LNCaP clone FGC (cell line): ENCODE measurements around the gene TINCR.

ENCODE experiments used
- DNase-seq: peaks from one replicate; pipeline ENCODE4 v3.0.0-alpha.2; 2011; ENCODE audit warnings: low read depth
- H3K4me3 ChIP-seq: 2 replicates; pipeline ENCODE4 v1.5.1; 2011; ENCODE audit warnings: mild to moderate bottlenecking, low read depth, low read length, control low read depth
- TF ChIP-seq, protein P1 (sequence below): IDR thresholded peaks from 2 replicates; pipeline ENCODE4 v1.5.1; 2012; ENCODE audit warnings: mild to moderate bottlenecking; ENCODE audit not compliant: control insufficient read depth, insufficient read depth; ENCODE audit errors: extremely low read depth

Gene TINCR

DNA sequence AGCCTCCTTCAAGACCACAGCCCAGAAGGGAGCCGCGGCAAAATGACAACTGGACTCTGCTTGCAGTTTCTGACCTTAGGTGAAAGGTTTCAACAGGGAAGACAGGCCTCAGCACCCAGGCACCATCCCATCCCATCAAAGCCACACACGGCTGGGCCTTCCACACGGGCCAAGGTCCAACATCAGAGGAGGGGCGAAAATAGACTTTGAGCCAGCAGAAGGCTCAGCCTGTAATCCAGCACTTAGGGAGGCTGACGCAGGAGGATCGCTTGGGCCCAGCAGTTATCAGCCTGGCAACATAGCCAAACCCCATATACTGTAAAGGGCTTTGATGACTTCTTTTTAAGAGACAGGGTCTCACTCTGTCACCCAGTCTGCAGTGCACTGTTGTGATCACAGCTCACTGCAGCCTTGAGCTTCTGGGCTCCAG is 26.8 kb upstream of the TINCR start:
- DNase-seq, result no peak
- H3K4me3 ChIP-seq, result no peak overlapping the region
- TF ChIP-seq, protein P1, sequence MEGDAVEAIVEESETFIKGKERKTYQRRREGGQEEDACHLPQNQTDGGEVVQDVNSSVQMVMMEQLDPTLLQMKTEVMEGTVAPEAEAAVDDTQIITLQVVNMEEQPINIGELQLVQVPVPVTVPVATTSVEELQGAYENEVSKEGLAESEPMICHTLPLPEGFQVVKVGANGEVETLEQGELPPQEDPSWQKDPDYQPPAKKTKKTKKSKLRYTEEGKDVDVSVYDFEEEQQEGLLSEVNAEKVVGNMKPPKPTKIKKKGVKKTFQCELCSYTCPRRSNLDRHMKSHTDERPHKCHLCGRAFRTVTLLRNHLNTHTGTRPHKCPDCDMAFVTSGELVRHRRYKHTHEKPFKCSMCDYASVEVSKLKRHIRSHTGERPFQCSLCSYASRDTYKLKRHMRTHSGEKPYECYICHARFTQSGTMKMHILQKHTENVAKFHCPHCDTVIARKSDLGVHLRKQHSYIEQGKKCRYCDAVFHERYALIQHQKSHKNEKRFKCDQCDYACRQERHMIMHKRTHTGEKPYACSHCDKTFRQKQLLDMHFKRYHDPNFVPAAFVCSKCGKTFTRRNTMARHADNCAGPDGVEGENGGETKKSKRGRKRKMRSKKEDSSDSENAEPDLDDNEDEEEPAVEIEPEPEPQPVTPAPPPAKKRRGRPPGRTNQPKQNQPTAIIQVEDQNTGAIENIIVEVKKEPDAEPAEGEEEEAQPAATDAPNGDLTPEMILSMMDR, result no peak

DNA sequence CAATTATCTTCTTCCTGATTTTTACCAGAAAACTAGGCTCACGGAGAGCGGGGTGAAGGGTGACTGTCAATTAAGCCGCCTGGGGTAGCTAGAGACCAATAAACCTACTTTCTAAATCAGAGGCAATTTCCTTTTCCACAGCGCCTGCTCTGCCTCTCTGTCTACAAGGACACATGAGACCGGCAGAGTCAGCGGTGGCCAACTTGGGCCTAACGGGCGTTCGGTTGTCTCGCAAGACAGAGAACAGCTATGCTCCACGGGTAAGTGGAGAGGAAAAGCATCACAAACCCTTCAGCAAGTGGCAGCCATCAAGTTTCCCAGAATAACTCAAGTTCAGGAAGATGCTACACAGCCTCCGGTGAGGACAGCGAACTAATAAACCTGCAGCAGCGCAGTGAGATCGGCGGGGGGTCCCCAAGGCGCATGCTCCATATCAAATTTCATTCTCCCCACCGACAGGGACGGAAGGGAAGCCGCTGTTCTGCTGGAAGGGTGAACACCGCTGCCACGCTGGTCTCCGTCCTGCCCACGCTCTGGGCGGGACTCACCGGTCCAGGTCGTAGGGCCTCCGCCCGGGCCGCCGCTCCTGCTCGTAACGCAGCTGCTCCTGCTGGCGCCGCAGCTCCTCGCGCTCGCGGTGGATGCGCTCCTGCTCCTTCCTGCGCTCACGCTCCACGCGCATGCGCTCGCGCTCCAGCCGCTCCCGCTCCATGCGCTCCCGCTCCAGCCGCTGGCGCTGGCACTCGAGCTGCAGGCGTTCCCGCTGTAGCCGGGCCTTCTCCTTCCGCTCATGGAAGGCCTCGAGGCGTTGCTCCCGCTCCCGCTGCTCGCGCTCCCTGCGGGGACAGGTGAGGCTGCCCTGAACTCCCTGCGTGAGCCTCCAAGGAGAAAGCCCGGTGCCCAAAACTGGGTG is 25.8 kb upstream of the TINCR start:
- H3K4me3 ChIP-seq, result no peak overlapping the region
- DNase-seq, result no peak
- TF ChIP-seq, protein P1, result no peak

DNA sequence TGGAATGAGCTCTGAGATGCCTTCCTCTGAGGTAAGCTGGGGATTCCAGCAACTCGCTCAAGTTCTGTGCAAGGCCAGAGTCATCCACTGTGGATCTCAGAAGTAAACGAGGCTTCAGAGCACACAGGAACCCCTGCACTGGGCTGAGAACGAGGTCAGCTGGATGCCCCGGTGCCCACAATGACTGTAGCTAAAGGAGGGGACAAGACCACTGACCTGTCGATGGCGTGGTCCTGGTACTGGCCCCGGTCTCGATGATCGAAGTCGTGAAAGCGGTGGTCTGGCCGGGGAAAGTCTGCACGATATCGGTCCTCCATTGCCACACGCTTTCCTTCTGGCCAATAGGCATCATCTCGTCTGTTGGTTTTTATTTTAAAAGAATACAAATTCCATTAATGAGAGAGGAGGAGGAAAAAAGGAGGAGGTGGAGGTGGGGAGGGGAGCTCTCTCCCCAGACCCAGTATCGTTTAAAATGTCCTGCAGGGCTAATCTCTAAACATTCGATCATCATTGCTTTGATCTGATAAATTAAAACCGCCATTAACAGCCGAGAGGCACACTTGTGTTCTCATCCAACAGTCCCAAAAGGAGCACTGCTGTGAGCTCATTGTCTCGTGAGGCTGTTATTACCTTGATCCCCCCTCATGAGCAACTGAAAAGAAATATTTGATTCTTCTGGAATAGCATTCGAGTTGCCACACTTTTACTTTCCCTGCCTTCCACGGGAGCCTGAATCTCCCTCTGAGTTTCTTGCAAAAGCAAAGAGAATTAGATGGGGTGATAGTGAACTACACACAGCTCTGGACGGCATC is 25.0 kb upstream of the TINCR start:
- H3K4me3 ChIP-seq, result no peak overlapping the region
- DNase-seq, result no peak
- TF ChIP-seq, protein P1, result no peak

GRCh38 chr19:5591476-5591875 is 23.7 kb upstream of the TINCR start:
- TF ChIP-seq, protein P1, result no peak
- DNase-seq, result no peak
- H3K4me3 ChIP-seq, result no peak overlapping the region

DNA sequence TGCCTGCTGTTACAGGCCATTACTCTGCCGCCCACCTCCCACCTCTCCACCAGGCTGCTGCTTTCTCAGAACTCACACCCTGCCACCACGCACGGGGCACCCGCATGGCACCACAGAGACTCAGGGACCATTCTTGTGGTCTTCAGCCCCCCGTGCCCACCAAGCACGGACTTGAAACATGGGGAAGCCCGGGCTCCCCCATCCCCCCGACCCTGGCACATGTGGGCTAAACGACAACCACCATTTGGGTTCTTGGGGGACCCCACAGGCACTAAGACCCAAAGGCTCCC is 23.1 kb upstream of the TINCR start:
- H3K4me3 ChIP-seq, result no peak overlapping the region
- DNase-seq, result no peak
- TF ChIP-seq, protein P1, result no peak

DNA sequence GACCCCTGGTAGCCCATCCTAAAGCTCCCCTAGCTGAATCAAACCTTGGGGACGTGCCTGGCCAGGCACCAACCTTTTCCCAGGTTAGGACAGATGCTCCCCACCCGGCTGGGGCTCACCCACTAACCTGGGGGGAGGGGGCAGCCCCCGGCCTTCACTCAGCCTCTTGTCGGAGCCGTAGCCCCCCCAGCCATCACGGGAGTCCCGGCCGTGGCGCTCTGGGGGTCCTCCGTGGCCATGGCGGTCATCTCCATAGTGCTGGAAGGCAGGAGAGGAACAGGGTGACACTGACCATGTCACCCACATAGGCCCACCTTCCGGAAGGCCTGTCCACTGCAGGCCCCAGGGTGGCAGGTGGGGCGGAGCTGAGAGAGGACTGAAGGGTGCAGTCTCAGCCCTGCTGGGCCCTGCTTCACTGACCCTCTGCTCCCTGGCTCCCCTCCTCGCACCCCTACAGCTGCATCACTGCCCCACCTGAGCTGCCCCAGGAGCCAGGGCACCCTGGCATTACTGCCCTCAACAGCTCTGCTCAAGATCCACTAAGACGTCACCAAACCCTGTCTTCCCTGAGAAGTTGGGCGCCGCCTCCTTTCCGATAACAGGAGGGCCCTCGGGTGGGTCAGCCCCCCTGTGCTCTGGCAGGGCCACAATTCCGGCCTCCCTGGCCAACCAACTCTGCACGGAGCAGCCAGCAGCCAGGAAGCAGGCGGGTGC is 22.6 kb upstream of the TINCR start:
- TF ChIP-seq, protein P1, result no peak
- DNase-seq, result no peak
- no peak overlapping the region for H3K4me3 ChIP-seq
